Kidney epithelial cell (primary cell): ENCODE data around the gene PRKAR2B. TPM values are rescaled to one million over a fixed set of nuclear protein-coding genes. Genes with fewer than 3 reads are reported as not detected.
A peak's percentile ranks its signal among the peaks of the same experiment; 100 is the strongest.

Experiments used
- DNase-seq: peaks from one replicate; pipeline ENCODE4 v3.0.0-alpha.2; 2010; ENCODE audit warnings: low read depth
- H3K27me3 ChIP-seq: 2 replicates; pipeline ENCODE4 v1.6.0; 2011; ENCODE audit warnings: low read length; ENCODE audit not compliant: control insufficient read depth, insufficient read depth
- H3K36me3 ChIP-seq: 2 replicates; pipeline ENCODE4 v1.5.1; 2011; ENCODE audit warnings: low read length; ENCODE audit not compliant: control insufficient read depth, insufficient read depth
- H3K4me3 ChIP-seq: 2 replicates; pipeline ENCODE4 v1.5.1; 2011; ENCODE audit warnings: low read depth, mild to moderate bottlenecking, control low read depth, low read length
- total RNA-seq: library from RNA; depleted of rRNA; stranded (reverse); fragments of >200 nt; gene quantifications from 2 replicates; pipeline ENCODE4 v1.2.3, GENCODE V29; 2015
- TF ChIP-seq, protein P1 (sequence below): IDR thresholded peaks from 2 replicates; pipeline ENCODE4 v1.5.1; 2011; ENCODE audit warnings: mild to moderate bottlenecking, moderate library complexity, low read length, control low read depth, inconsistent platforms; ENCODE audit not compliant: insufficient read depth, poor library complexity, severe bottlenecking

PRKAR2B gene
- total RNA-seq: 3.7 and 4.1 TPM in 2 replicates

DNA sequence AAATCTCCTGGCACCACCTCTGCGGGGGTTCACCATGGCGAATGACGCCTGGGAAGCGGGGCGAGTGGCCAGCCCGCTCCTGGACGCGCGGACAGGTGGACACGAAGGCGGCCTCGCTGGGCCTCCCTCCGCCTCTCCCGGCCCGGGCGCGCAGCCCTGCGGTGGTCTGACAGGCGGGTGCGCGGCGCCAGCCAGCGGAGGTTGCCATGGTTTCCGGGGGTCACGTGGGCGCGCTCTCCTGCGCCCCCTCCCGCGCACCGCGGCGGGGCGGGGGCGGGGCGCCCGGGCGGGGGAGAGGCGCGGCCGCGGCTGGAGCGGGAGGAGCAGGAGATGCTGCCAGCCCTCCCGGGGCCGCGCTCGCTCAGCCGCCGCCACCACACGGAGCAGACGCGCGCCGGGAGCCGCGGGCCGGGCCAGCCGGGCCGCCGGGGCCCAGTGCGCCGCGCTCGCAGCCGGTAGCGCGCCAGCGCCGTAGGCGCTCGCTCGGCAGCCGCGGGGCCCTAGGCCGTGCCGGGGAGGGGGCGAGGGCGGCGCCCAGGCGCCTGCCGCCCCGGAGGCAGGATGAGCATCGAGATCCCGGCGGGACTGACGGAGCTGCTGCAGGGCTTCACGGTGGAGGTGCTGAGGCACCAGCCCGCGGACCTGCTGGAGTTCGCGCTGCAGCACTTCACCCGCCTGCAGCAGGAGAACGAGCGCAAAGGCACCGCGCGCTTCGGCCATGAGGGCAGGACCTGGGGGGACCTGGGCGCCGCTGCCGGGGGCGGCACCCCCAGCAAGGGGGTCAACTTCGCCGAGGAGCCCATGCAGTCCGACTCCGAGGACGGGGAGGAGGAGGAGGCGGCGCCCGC, at the start of gene PRKAR2B:
PRKAR2B (plus strand) TSS at position 359 of the 848 bp plus-strand sequence; CDS start at position 562, 203 bp downstream.
- no peak for DNase-seq
- TF ChIP-seq, protein P1, sequence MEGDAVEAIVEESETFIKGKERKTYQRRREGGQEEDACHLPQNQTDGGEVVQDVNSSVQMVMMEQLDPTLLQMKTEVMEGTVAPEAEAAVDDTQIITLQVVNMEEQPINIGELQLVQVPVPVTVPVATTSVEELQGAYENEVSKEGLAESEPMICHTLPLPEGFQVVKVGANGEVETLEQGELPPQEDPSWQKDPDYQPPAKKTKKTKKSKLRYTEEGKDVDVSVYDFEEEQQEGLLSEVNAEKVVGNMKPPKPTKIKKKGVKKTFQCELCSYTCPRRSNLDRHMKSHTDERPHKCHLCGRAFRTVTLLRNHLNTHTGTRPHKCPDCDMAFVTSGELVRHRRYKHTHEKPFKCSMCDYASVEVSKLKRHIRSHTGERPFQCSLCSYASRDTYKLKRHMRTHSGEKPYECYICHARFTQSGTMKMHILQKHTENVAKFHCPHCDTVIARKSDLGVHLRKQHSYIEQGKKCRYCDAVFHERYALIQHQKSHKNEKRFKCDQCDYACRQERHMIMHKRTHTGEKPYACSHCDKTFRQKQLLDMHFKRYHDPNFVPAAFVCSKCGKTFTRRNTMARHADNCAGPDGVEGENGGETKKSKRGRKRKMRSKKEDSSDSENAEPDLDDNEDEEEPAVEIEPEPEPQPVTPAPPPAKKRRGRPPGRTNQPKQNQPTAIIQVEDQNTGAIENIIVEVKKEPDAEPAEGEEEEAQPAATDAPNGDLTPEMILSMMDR: no peak
- Histone ChIP-seq H3K4me3 (peak within 1 kb of the TSS; percentile 61), H3K27me3 (no peaks in the 10 kb centered on the region), H3K36me3 (no peaks in the 10 kb centered on the region)

DNA sequence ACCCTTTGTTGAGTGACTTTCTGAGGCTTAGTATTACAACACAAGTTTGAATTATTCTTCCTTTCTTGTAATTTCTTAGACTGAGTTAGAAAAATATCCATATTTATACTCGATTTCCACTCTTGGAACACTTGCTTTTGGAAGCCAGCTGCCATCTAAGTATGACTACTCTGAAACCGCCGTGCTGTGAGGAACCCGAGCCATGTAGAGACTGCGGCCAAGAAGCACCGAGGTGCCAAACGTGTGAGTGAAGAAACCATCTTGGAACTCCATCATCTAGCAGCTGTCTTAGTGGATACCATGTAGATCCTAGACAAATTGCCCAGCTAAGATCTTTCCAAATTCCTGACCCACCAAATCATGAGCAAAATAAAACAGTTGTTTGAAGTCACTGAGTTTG, 49.7 kb upstream of the PRKAR2B start:
- H3K4me3 ChIP-seq: no peak overlapping the region
- no peaks in the 10 kb centered on the region for H3K27me3 ChIP-seq
- TF ChIP-seq, protein P1: no peak
- H3K36me3 ChIP-seq: no peaks in the 10 kb centered on the region
- DNase-seq: no peak

GRCh38 chr7:106997487-106998271, 46.8 kb upstream of the PRKAR2B start:
- H3K27me3 ChIP-seq: no peaks in the 10 kb centered on the region
- H3K36me3 ChIP-seq: no peaks in the 10 kb centered on the region
- no peak for DNase-seq
- TF ChIP-seq, protein P1: no peak
- no peak overlapping the region for H3K4me3 ChIP-seq

- TF ChIP-seq, protein P1: no peak
- Histone ChIP-seq H3K27me3 (no peaks in the 10 kb centered on the region), H3K36me3 (no peaks in the 10 kb centered on the region), H3K4me3 (no peak overlapping the region)
- DNase-seq: no peak
Observed at GRCh38 chr7:106999023-106999422, 45.5 kb upstream of the PRKAR2B start.

- TF ChIP-seq, protein P1: no peak
- DNase-seq: no peak
- Histone ChIP-seq H3K27me3 (no peaks in the 10 kb centered on the region), H3K36me3 (no peaks in the 10 kb centered on the region), H3K4me3 (no peak overlapping the region)
Observed at GRCh38 chr7:107001490-107001889, 43.0 kb upstream of the PRKAR2B start.
